GM18861 (cell line): ENCODE measurements around the gene SLC39A7.

Source experiments
- ATAC-seq: cut with Tn5 transposase; IDR thresholded peaks from one replicate; pipeline ENCODE4 v1.9.1; 2021; ENCODE audit not compliant: unreplicated experiment

SLC39A7 gene

GRCh38 chr6:33189164-33189563 is 11.5 kb upstream of the SLC39A7 start:
- no peak for ATAC-seq

- no peak for ATAC-seq
These were observed 10.8 kb upstream of the SLC39A7 start for GRCh38 chr6:33189625-33190448.

- no peak for ATAC-seq
These were observed 10.1 kb upstream of the SLC39A7 start for GRCh38 chr6:33190504-33191107.

GRCh38 chr6:33191383-33192104 is 9.1 kb upstream of the SLC39A7 start:
- no peak for ATAC-seq

- no peak for ATAC-seq
These were observed 8.5 kb upstream of the SLC39A7 start, which contains the start of gene COL11A2 for GRCh38 chr6:33192105-33192646. Gene COL11A2 (minus strand): TSS chr6:33192467. CDS start chr6:33192240, 227 bp downstream.

GRCh38 chr6:33192671-33193602 is 7.7 kb upstream of the SLC39A7 start:
- no peak for ATAC-seq

- no peak for ATAC-seq
These were observed 7.0 kb upstream of the SLC39A7 start for GRCh38 chr6:33193619-33194018.

GRCh38 chr6:33194431-33194979 is 6.2 kb upstream of the SLC39A7 start:
- ATAC-seq: no peak

- ATAC-seq: no peak
These were observed 5.1 kb upstream of the SLC39A7 start for GRCh38 chr6:33195304-33196165.

GRCh38 chr6:33197431-33198048 is 3.1 kb upstream of the SLC39A7 start:
- no peak for ATAC-seq

GRCh38 chr6:33198159-33198852 is 2.4 kb upstream of the SLC39A7 start:
- ATAC-seq: no peak

GRCh38 chr6:33198853-33199436 is 1.7 kb upstream of the SLC39A7 start:
- no peak for ATAC-seq

GRCh38 chr6:33199687-33200218 is 914 bp upstream of the SLC39A7 start:
- no peak for ATAC-seq

GRCh38 chr6:33201147-33201545 is 479 bp downstream of the SLC39A7 start:
- no peak for ATAC-seq

GRCh38 chr6:33201935-33202334 is 1.3 kb downstream of the SLC39A7 start:
- no peak for ATAC-seq

- ATAC-seq: no peak
These were observed 2.1 kb downstream of the SLC39A7 start for GRCh38 chr6:33202799-33203198.

- no peak for ATAC-seq
These were observed 2.9 kb downstream of the SLC39A7 start for GRCh38 chr6:33203443-33204164.
